ENCODE data around the gene PILRA. TPM values are rescaled to one million over a fixed set of nuclear protein-coding genes. Genes with fewer than 3 reads are reported as not detected.

Gene PILRA
- total and polyA plus RNA-seq, 8 donors: 5.0 to 52.3 (median 6.4) TPM

DNA sequence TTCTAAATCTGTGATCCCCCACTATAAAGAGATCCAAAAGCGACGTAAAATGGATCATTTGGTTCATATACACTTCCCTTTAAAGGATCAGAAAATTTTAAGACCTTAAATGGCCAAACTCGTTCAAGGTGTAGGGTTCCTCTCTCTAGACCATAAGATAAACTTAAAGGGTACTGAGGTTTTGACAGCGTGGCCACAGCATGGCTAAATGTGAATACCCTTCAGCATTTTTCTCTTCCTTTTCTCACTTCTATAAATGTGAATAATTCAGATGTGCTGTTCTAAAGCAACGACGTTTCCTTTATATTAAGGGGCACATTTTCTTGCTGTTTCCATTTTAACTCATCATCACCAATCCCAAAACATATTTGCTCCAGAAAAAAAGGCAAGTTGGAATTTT lies 50.0 kb downstream of the PILRA start:
- DNase-seq (no peak), ATAC-seq (no peak)
- Histone ChIP-seq H3K4me3 (no peak overlapping the region), H3K9me3 (no peaks in the 10 kb centered on the region), H3K27ac (no peak overlapping the region), H3K36me3 (no peaks in the 10 kb centered on the region), H3K4me1 (peaks cover 0 to 11% of the 10 kb centered on the region in 2 donors), H3K27me3 (no peaks in the 10 kb centered on the region)
- TF ChIP-seq, protein P1, sequence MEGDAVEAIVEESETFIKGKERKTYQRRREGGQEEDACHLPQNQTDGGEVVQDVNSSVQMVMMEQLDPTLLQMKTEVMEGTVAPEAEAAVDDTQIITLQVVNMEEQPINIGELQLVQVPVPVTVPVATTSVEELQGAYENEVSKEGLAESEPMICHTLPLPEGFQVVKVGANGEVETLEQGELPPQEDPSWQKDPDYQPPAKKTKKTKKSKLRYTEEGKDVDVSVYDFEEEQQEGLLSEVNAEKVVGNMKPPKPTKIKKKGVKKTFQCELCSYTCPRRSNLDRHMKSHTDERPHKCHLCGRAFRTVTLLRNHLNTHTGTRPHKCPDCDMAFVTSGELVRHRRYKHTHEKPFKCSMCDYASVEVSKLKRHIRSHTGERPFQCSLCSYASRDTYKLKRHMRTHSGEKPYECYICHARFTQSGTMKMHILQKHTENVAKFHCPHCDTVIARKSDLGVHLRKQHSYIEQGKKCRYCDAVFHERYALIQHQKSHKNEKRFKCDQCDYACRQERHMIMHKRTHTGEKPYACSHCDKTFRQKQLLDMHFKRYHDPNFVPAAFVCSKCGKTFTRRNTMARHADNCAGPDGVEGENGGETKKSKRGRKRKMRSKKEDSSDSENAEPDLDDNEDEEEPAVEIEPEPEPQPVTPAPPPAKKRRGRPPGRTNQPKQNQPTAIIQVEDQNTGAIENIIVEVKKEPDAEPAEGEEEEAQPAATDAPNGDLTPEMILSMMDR (IDR thresholded peaks at IDR 0.05): no peak
- intact Hi-C loops (cut with DNase I): no loop called here

DNA sequence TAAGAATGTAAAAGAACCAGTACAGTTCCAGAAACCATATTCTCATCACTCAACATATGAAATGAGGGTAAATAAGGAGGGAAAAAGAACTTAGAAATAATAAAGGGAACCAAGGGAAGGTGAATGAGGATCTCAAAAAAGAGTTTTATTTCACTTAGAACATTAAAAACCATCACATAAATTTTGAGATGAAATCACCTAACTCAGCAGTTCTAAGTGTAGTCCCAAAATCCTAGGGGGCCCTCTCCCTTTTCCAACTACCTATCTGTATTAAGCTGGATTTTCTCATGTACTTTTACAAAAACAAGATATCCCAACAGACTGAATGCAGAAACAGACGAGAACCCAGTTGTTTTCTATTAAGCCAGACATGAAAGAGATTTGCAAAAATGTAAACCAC lies 52.1 kb downstream of the PILRA start:
- no peaks in the 10 kb centered on the region for H3K27me3 ChIP-seq
- TF ChIP-seq, protein P1 (IDR thresholded peaks at IDR 0.05): no peak
- H3K9me3 ChIP-seq: no peaks in the 10 kb centered on the region
- no peaks in the 10 kb centered on the region for H3K36me3 ChIP-seq
- ATAC-seq (no peak), DNase-seq (no peak)
- no peak overlapping the region for H3K27ac ChIP-seq
- peaks cover 0 to 14% of the 10 kb centered on the region in 2 donors for H3K4me1 ChIP-seq
- no peak overlapping the region for H3K4me3 ChIP-seq
- intact Hi-C loops (cut with DNase I): no loop called here

DNA sequence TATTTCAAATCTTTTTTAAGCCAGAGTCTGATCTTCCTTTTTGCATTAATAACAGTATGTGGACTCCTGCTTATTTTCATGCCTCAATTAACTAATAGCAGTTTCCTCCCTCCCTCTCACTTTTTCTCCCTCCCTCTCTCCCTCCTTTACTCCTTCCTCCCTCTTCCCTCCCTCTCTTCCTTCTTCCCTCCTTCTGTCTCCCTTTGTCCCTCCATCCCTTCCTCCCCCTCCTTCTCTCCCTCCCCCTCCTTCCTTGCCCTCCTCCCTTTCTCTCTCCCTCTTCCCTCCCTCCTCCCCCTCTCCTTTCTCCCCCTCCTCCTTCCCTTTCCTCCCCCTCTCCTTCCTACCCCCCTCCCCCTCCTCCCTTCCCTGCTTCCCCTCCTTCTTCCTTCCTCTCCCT lies 53.2 kb downstream of the PILRA start:
- DNase-seq (no peak), ATAC-seq (no peak)
- no peak overlapping the region for H3K27ac ChIP-seq
- no peaks in the 10 kb centered on the region for H3K27me3 ChIP-seq
- H3K4me3 ChIP-seq: no peak overlapping the region
- intact Hi-C loops (cut with DNase I): no loop called here
- no peaks in the 10 kb centered on the region for H3K9me3 ChIP-seq
- TF ChIP-seq, protein P1 (IDR thresholded peaks at IDR 0.05): no peak
- H3K36me3 ChIP-seq: peaks cover 0 to 5% of the 10 kb centered on the region in 2 donors
- H3K4me1 ChIP-seq: peaks cover 7 to 26% of the 10 kb centered on the region in 2 donors

DNA sequence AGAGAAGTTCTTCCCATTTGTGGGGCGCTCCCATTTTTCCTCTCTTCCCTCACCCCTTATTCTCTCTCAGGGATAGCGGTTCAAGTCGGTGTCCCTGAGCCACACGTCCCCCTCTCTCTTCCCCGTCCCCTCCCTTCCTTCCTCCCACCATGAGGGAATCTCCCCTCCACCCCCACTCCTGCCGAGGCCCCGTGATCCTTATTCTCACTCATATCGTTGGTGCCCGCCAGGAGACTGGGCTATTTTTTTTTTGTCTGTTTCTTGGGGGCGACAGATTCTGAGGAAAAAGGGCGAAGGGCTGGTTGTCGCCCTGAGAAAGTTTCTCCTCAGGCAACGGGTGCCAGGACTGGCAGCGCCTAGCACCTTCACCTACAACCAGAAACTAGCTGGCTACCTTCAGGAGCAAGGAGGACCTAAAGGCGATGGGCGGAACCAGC lies 54.5 kb downstream of the PILRA start:
- Histone ChIP-seq H3K9me3 (no peaks in the 10 kb centered on the region), H3K4me1 (peaks cover 10 to 39% of the 10 kb centered on the region in 2 donors), H3K27me3 (no peaks in the 10 kb centered on the region), H3K36me3 (peaks cover 0 to 14% of the 10 kb centered on the region in 2 donors), H3K27ac (peak overlapping the region; percentile 99 to 100), H3K4me3 (peak overlapping the region; percentile 93 to 99)
- intact Hi-C loops (cut with DNase I): no loop called here
- DNase-seq (no peak), ATAC-seq (no peak)
- TF ChIP-seq, protein P1 (IDR thresholded peaks at IDR 0.05): no peak

DNA sequence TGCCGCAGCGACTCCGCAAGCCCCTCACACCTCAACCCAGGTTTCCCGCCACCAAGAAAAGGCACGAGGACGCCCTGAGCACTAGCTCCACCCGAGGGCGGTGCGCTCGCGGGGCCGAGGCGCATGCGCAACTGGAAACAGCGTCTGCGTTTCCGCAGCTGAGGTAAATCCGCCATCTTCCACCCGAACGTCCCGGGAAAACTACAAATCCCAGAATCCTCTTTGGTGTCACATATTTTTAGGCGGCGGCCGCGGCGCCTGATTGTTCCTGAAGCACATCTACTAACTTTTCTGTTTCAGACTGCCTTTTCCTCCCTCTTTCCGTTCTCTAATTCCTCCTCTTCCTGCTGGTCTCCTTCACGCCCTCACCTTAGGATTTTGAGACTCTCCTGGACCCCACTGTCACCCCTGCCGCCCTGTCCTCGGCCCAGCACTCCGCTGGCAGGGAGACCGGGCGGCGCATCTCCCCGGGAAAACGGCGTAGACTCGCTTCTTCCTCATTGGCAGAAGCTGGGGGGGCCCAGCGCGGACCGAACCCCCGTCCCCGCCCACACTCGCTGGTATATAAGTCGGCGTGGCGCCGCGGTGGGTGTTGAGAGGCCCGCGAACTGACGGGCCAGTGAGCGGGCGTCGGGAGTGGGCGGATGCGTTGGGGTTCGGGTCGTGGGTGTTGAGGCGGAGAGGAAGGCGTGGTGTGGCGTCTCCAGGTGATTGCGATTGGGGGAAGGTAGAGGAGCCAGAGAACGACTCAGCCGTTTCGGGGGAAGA lies 55.1 kb downstream of the PILRA start, which contains the start of gene ZCWPW1:
Gene ZCWPW1, minus strand, starts transcription at position 505 of the 768 bp plus-strand sequence. CDS start 8,054 bp downstream, outside the sequence.
- intact Hi-C loops (cut with DNase I): no loop called here
- H3K27me3 ChIP-seq: no peaks in the 10 kb centered on the region
- DNase-seq (peak; percentile 96 to 99 (median 98)), ATAC-seq (peak; percentile 77)
- peak within 1 kb of the TSS; percentile 99 to 100 for H3K27ac ChIP-seq
- TF ChIP-seq, protein P1 (IDR thresholded peaks at IDR 0.05): no peak
- H3K9me3 ChIP-seq: no peaks in the 10 kb centered on the region
- peaks cover 0 to 20% of the 10 kb centered on the region in 2 donors for H3K36me3 ChIP-seq
- peaks cover 10 to 45% of the 10 kb centered on the region in 2 donors for H3K4me1 ChIP-seq
- peak within 1 kb of the TSS; percentile 93 to 99 for H3K4me3 ChIP-seq
